Measurements from ENCODE around the gene CRBN. TPM values are rescaled to one million over a fixed set of nuclear protein-coding genes. Genes with fewer than 3 reads are reported as not detected.
A peak's percentile ranks its signal among the peaks of the same experiment; 100 is the strongest.

Gene CRBN
- total RNA-seq, 1 donor from 2014 or later = 52.6 TPM

DNA sequence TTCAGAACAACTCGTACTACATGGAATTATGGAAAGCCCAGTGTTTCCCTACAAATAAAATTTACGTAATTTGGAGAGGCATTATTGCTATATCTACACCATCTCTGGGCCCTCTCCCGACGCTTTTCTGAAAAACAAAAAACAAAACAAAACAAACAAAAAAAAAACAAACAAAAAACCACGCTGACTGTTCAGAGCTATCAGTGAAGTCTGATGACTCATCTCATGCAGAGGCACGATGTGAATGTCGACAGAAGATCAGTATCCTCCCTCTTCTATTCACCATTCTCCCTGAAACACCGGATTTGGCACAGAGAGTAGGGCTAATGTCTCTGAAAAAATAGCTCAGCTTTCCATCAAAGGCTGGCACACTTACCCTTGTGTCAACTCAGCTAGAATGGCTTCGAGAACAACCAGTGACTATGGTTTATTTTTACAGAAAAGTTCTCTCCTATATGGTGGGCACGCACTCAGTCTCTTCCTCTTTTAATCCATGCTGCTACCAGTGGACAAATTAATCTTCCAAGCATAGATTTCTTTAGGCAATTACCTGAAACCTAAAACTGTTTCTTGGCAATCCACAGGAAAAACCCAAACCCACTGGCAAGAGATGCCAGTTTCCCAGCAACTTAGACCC, 1.5 kb downstream of the CRBN start:
- DNase-seq = no peak
- Mint-ChIP-seq H3K9me3 (ENCODE audit: unreplicated experiment) (no peaks in the 10 kb centered on the region), H3K36me3 (ENCODE audit: unreplicated experiment) (no peaks in the 10 kb centered on the region), H3K27me3 (ENCODE audit: unreplicated experiment) (peaks cover 5% of the 10 kb centered on the region), H3K4me1 (ENCODE audit: low read depth, unreplicated experiment) (peaks cover 8% of the 10 kb centered on the region), H3K27ac (ENCODE audit: unreplicated experiment) (no peak overlapping the region), H3K4me3 (ENCODE audit: unreplicated experiment) (peak overlapping the region; percentile 95)
- TF ChIP-seq CTCF (IDR thresholded peaks at IDR 0.05; ENCODE audit: partially characterized antibody, unreplicated experiment) = no peak

DNA sequence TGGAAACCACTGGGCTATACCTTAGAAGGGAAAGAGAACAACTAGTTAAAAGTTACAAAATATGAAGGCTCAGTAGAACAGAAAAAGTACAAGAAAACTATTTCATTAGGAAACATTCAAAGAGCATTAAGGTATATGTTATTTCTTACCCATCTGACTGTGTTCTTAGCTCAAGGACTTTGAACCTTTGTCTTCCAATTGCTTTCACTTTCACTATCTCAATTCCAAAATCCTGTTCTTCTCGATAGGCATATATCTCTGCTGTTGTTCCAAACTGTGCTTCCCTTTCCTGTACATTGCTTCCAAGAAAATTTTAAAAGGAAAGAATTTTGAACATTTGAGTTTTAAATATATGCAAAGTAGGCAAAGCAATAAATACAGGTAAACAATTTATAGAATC, 6.9 kb downstream of the CRBN start:
- Mint-ChIP-seq H3K27ac (ENCODE audit: unreplicated experiment) (no peak overlapping the region), H3K4me1 (ENCODE audit: low read depth, unreplicated experiment) (no peaks in the 10 kb centered on the region), H3K4me3 (ENCODE audit: unreplicated experiment) (no peak overlapping the region), H3K36me3 (ENCODE audit: unreplicated experiment) (no peaks in the 10 kb centered on the region), H3K9me3 (ENCODE audit: unreplicated experiment) (no peaks in the 10 kb centered on the region), H3K27me3 (ENCODE audit: unreplicated experiment) (no peaks in the 10 kb centered on the region)
- no peak for DNase-seq
- TF ChIP-seq CTCF (IDR thresholded peaks at IDR 0.05; ENCODE audit: partially characterized antibody, unreplicated experiment) = no peak

DNA sequence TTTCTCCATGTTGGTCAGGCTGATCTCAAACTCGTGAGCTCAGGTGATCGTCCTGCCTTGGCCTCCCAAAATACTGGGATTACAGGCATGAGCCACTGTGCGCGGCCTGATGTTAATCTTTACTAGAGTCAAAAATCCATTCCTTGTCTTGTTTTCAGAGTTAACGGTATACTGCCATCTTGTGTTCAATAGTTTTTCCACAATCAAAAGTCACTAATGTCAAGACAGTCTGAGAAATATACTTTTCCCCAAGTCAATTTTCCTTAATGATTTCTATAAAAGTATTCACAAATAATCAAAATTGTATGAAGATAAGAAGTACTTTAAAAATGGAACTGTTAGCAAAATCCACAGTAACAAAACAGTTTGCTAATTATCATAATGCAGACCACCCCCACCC, 8.5 kb downstream of the CRBN start:
- no peak overlapping the region for H3K27ac Mint-ChIP-seq (ENCODE audit: unreplicated experiment)
- H3K27me3 Mint-ChIP-seq (ENCODE audit: unreplicated experiment) = no peaks in the 10 kb centered on the region
- H3K4me1 Mint-ChIP-seq (ENCODE audit: low read depth, unreplicated experiment) = no peaks in the 10 kb centered on the region
- H3K9me3 Mint-ChIP-seq (ENCODE audit: unreplicated experiment) = no peaks in the 10 kb centered on the region
- no peak for DNase-seq
- no peak overlapping the region for H3K4me3 Mint-ChIP-seq (ENCODE audit: unreplicated experiment)
- peaks cover 4% of the 10 kb centered on the region for H3K36me3 Mint-ChIP-seq (ENCODE audit: unreplicated experiment)
- peak; percentile 45 for TF ChIP-seq CTCF (IDR thresholded peaks at IDR 0.05; ENCODE audit: partially characterized antibody, unreplicated experiment)

GRCh38 chr3:3165650-3166049, 13.8 kb downstream of the CRBN start:
- no peak for TF ChIP-seq CTCF (IDR thresholded peaks at IDR 0.05; ENCODE audit: partially characterized antibody, unreplicated experiment)
- H3K27me3 Mint-ChIP-seq (ENCODE audit: unreplicated experiment) = no peaks in the 10 kb centered on the region
- H3K4me1 Mint-ChIP-seq (ENCODE audit: low read depth, unreplicated experiment) = no peaks in the 10 kb centered on the region
- DNase-seq = no peak
- no peaks in the 10 kb centered on the region for H3K9me3 Mint-ChIP-seq (ENCODE audit: unreplicated experiment)
- no peak overlapping the region for H3K4me3 Mint-ChIP-seq (ENCODE audit: unreplicated experiment)
- no peak overlapping the region for H3K27ac Mint-ChIP-seq (ENCODE audit: unreplicated experiment)
- H3K36me3 Mint-ChIP-seq (ENCODE audit: unreplicated experiment) = peaks cover 26% of the 10 kb centered on the region

GRCh38 chr3:3165241-3165640, 14.2 kb downstream of the CRBN start:
- TF ChIP-seq CTCF (IDR thresholded peaks at IDR 0.05; ENCODE audit: partially characterized antibody, unreplicated experiment) = no peak
- Mint-ChIP-seq H3K4me3 (ENCODE audit: unreplicated experiment) (no peak overlapping the region), H3K27me3 (ENCODE audit: unreplicated experiment) (no peaks in the 10 kb centered on the region), H3K27ac (ENCODE audit: unreplicated experiment) (no peak overlapping the region), H3K4me1 (ENCODE audit: low read depth, unreplicated experiment) (no peaks in the 10 kb centered on the region), H3K36me3 (ENCODE audit: unreplicated experiment) (peaks cover 26% of the 10 kb centered on the region), H3K9me3 (ENCODE audit: unreplicated experiment) (no peaks in the 10 kb centered on the region)
- DNase-seq = no peak
